Measurements from ENCODE around the gene OSMR.

Gene OSMR

DNA sequence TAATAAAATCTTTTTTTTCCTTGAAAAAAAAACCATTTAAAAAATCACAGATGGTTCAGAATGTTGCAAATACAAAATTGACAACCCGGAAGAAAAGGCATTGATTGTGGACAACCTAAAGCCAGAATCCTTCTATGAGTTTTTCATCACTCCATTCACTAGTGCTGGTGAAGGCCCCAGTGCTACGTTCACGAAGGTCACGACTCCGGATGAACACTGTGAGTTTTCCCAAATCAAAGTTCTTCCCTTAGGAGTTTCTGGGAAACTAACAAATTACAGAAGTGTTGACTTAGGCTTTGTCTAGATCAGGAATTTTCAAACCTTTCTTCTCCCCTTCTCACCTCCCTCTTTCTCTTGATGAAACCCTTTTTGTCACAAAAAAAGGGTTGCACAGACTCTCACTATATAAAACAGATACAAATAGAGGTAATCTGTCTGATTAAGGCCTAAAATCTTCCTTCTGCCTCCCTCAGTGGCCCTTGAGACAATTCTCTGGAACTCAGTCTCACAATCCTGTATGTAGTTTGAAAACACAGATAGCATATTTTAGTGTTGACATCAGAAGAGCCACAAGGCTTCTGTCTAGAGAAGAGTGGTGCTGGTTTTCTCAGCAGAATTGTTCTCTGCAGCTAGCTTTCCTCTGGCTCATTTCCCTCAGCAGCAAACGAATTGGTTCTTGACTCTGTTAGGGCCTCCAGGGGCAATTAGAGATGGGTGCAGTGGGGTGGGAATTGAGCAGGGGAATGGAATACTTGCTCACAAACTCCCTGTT lies 79.5 kb downstream of the OSMR start:
- no peak for DNase-seq (ENCODE audit: low spot score)

DNA sequence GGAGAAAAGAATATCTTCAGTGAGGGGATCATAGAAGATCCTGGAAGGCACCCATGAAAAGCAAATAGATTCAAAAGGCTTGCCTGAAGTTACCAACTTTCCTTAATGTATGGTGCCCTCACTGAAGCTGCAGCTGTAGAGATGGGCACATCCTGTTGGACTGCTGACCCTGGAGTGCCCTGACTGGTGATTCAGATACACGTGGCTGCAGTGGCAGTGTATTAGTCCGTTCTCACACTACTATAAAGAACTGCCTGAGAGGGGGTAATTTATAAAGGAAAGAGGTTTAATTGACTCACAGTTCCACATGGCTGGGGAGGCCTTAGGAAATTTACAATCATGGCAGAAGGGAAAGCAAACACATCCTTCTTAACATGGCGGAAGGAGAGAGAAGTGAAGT lies 80.3 kb downstream of the OSMR start:
- DNase-seq (ENCODE audit: low spot score): no peak

- no peak for DNase-seq (ENCODE audit: low spot score)
These were observed 81.7 kb downstream of the OSMR start for GRCh38 chr5:38927470-38927869.

GRCh38 chr5:38929838-38930237 lies 84.0 kb downstream of the OSMR start:
- no peak for DNase-seq (ENCODE audit: low spot score)

DNA sequence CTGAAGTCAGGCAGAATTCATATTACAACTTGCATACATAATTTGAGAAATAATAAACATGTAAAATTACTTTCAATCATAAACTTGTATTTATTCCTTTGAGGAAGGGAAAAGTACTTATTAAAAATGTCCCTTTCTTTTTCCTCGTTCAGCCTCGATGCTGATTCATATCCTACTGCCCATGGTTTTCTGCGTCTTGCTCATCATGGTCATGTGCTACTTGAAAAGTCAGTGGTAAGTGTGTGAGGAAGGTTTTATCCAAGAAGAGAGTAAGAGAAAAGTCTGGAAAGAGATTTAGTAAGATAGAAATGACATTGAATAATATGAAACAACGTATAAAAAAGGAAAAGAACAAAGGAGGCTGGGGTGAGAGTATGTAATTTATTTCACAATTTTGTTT lies 85.9 kb downstream of the OSMR start:
- DNase-seq (ENCODE audit: low spot score): no peak

DNA sequence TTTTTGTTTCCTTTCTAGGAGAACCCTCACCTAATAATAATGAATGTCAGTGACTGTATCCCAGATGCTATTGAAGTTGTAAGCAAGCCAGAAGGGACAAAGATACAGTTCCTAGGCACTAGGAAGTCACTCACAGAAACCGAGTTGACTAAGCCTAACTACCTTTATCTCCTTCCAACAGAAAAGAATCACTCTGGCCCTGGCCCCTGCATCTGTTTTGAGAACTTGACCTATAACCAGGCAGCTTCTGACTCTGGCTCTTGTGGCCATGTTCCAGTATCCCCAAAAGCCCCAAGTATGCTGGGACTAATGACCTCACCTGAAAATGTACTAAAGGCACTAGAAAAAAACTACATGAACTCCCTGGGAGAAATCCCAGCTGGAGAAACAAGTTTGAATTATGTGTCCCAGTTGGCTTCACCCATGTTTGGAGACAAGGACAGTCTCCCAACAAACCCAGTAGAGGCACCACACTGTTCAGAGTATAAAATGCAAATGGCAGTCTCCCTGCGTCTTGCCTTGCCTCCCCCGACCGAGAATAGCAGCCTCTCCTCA lies 87.1 kb downstream of the OSMR start:
- no peak for DNase-seq (ENCODE audit: low spot score)

DNA sequence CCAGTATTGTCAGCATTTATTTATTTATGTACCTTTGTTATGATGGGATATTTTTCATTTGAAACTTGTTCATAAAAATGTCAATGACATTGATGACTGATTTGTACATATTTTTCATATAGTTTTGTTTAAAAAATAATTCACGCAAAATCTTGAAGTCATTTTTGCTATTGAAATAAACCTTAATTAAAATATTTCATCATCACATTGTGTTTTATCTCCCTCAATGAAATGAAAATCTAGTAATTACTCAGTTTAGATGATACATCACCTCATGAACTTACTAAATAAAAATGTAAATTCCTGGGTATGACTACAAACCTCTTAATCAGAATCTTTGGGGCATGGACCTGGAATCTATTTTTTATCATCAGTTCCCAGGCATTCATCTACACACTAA lies 89.6 kb downstream of the OSMR start:
- DNase-seq (ENCODE audit: low spot score): no peak

- DNase-seq (ENCODE audit: low spot score): no peak
These were observed 90.5 kb downstream of the OSMR start for GRCh38 chr5:38936269-38936668.

- no peak for DNase-seq (ENCODE audit: low spot score)
These were observed 92.6 kb downstream of the OSMR start for GRCh38 chr5:38938424-38938823.

DNA sequence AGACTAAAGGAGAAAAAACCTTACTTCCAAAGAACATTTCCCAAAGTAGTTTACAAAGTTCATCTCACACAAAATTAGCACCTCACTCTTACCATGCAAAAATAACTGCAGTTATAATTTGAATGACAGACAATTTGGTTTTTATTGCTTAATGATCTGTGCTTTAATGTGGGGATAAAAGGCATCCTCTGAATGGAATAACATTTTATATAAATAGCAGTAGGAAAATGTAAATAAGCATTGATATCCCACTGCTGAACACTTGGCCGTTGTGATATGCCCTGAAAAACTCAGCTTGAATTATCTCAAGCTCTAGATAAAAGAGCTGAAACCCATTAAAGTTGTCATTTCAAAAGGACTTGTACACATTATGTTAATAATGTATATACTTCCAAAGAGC lies 93.2 kb downstream of the OSMR start:
- DNase-seq (ENCODE audit: low spot score): no peak

DNA sequence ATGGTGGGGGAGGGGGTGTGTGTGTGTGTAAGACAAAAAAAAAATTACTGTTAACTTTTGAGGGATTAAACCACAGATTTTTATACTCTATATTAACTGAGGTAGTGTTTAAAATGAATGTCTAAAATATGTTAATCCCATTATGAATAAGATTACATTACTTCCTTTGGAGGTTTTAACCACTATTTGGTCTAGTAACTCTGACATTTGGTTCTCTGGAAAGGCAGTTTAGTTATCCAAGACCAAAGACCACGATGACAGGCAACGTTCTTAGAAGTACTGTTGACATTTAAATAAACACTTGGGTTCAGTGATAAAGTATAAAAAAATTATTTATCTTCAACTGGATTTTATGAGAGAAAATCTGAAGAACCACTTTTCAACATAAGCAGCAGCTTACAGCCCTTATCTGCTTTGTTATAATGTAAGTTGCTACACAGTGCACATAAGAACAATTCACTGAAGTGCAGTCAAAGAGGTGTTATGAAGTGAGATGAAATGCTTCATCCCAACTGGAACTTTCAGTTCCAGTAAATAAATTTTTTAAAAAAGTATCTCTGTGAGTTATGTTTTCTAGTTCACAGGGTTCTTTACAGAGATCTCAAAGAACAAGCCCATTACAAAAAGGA lies 94.5 kb downstream of the OSMR start:
- DNase-seq (ENCODE audit: low spot score): no peak

- no peak for DNase-seq (ENCODE audit: low spot score)
These were observed 96.1 kb downstream of the OSMR start for GRCh38 chr5:38941912-38942311.

DNA sequence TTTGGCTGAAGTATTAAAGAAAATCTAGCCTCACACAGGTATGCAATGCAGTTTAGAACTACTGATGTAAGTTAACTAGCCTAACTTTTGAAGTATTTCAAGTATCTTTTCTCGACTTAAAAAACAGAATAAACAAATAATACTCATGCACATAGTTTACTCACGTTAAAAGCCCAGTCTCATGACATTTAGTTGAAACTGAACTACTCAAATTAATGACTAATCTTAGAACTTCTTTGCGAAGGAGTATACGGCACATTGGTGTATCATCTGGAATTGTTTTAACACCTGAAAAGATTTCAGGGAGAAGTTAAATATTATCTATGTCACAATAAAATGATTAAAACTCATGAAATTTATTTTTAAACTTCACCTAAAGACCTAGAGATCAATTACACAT lies 98.5 kb downstream of the OSMR start:
- no peak for DNase-seq (ENCODE audit: low spot score)

DNA sequence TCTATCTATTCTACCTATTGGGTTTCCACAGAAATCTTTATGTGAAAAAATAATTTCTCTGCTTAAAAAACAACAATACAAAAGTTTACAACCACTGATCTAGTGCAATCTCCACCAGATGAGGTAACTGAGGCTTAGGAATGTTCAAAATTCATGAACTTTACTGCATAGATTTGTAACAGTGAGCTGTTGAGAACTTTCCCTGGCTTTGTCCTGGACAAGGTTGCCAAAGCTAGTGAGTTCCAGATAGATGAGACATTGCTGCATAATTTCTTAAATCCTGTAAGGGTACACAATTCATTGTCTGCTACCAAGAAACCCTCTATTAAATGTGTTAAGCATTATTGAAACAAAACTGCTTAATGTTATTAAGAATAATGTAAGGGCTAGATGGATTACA lies 102.7 kb downstream of the OSMR start:
- no peak for DNase-seq (ENCODE audit: low spot score)

GRCh38 chr5:38953426-38954012 lies 107.7 kb downstream of the OSMR start:
- DNase-seq (ENCODE audit: low spot score): no peak

- no peak for DNase-seq (ENCODE audit: low spot score)
These were observed 115.9 kb downstream of the OSMR start for GRCh38 chr5:38961691-38962090.

DNA sequence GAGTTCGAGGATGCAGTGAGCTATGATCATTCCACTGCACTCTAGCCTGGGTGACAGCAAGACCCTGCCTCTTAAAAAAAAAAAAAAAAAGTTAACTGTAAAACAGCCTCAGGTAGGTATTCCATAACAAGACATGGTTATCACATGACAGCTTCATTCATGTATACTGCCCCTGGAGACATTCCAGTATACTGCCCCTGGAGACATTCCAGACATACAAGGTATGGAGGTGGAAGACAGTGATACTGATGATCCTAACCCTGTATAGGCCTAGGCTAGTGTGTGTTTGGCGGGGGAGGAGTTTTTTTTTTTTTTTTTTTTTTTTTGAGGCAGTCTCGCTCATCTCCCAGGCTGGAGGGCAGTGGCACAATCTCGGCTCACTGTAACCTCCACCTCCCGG lies 122.9 kb downstream of the OSMR start:
- no peak for DNase-seq (ENCODE audit: low spot score)

GRCh38 chr5:38978036-38978435 lies 132.2 kb downstream of the OSMR start:
- no peak for DNase-seq (ENCODE audit: low spot score)

DNA sequence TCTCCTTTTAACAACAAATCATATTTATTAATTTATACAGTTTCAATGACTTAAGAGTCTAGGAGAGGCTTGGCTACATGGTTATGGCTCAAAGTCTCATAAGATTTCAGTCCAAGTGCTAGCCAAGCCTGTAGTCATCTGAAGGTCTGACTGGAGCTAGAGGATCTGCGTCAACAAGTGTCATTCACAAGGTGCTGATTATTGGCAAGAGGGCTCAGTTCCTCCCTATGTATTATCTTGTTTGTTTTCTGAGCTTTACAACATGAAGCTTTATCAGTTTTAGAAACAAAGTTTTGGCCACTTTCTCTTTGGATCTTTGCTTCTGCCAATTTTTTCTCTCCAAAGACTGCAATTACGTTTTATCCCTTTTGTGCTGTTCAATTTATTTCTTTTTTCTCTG lies 133.7 kb downstream of the OSMR start:
- no peak for DNase-seq (ENCODE audit: low spot score)
